ENCODE measurements around the gene EXOSC2. TPM values are rescaled to one million over a fixed set of nuclear protein-coding genes. Genes with fewer than 3 reads are reported as not detected.

EXOSC2 gene
- total and polyA plus RNA-seq, 2 of the 13 experiments (the other 11 are each of a cell fraction or from before 2014, with no cell fraction given), result 27.5 to 63.8 TPM

GRCh38 chr9:130710822-130711352, 17.3 kb downstream of the EXOSC2 start (continued):
- no peak for TF ChIP-seq CEBPZ (IDR thresholded peaks at IDR 0.05; ENCODE audit: low read length)
- TF ChIP-seq ZNF7 (CRISPR knock-in tag; IDR thresholded peaks at IDR 0.05), result no peak
- no peak for TF ChIP-seq RFX1 (IDR thresholded peaks at IDR 0.05)
- TF ChIP-seq ZNF687 (CRISPR knock-in tag; IDR thresholded peaks at IDR 0.05), result no peak

GRCh38 chr9:130711469-130711868, 17.9 kb downstream of the EXOSC2 start:
- no TSS peak for BruUV-seq (replicated peaks)
- H3K4me3 ChIP-seq (replicated peaks in 1 of 3; ENCODE audit: insufficient read depth in 1 of 3, low read depth in 2 of 3, low read length in 3 of 3), result no peak overlapping the region
- no peak for DNase-seq (ENCODE audit: low spot score)
- WGBS (ENCODE audit: low lambda C conversion rate), result 92% methylated on average over 8 of the region's 8 CpGs
- no peak overlapping the region for H2AFZ ChIP-seq (ENCODE audit: low read length)
- H3K4me1 ChIP-seq (ENCODE audit: insufficient read depth, low read length), result peaks cover 15% of the 10 kb centered on the region
- in situ Hi-C loops (cut with HindIII; ENCODE audit: extremely low pct_ligation_motif_present, low pct_unique_long_range_greater_than_20kb), result loop anchor here (5.0 to 10.0 kb wide), 2 partner anchors 151 to 283 kb away; no protein-coding TSS in a partner anchor
- H3K9me3 ChIP-seq (ENCODE audit: low read length), result no peaks in the 10 kb centered on the region
- H3K27me3 ChIP-seq (ENCODE audit: control insufficient read depth in 1 of 2, insufficient read depth in 2 of 2, low read length in 2 of 2), result no peaks in the 10 kb centered on the region; a peak in 1 of 5 replicates
- no peak overlapping the region for H3K27ac ChIP-seq (ENCODE audit: extremely low read length, insufficient read depth, low read length)
- H3K36me3 ChIP-seq (replicated peaks in 1 of 2; ENCODE audit: control insufficient read depth in 1 of 2, insufficient read depth in 2 of 2, low read length in 2 of 2), result no peaks in the 10 kb centered on the region
- peaks cover 13% of the 10 kb centered on the region; the same call in 1 of the 2 replicates for H4K20me1 ChIP-seq (ENCODE audit: insufficient read depth, low read length)
- no peak for ATAC-seq
- no peak overlapping the region for H3K9ac ChIP-seq (ENCODE audit: insufficient read depth, low read depth, low read length)
- TF ChIP-seq U2AF2 (IDR thresholded peaks at IDR 0.05; ENCODE audit: low read depth, low read length) (0 out of 2 replicates have a peak, but pooled peaks have one; percentile 60), STAT5B (CRISPR knock-in tag; IDR thresholded peaks at IDR 0.05) (no peak), TOE1 (CRISPR knock-in tag; IDR thresholded peaks at IDR 0.05) (no peak), ZNF512 (CRISPR knock-in tag; IDR thresholded peaks at IDR 0.05) (peak; percentile 75; the same call in 1 of the 2 replicates), GATAD2A (CRISPR knock-in tag; IDR thresholded peaks at IDR 0.05) (no peak), KMT2B (CRISPR knock-in tag; IDR thresholded peaks at IDR 0.05) (no peak), SIN3A (IDR thresholded peaks at IDR 0.05; ENCODE audit: borderline replicate concordance, low read depth, low read length) (no peak)
- H3K4me2 ChIP-seq (ENCODE audit: low read depth, low read length), result no peak overlapping the region
- peaks cover 30% of the 10 kb centered on the region for H3K79me2 ChIP-seq (ENCODE audit: insufficient read depth, low read length)
- intact Hi-C loops (cut with micrococcal nuclease; ENCODE audit: unreplicated experiment), result loop anchor here (10.0 kb wide), 1 partner anchor 123 kb away; the partner anchor contains the start of gene ABL1
- ChIA-PET POLR2A (no interaction called here), CTCF (ENCODE audit: low intra/inter-chr PET ratio, low total read pairs) (no interaction called here)
- FAIRE-seq, result no peak
